Measurements from ENCODE around the gene TLE4. TPM values are rescaled to one million over a fixed set of nuclear protein-coding genes. Genes with fewer than 3 reads are reported as not detected.
"Not testable (repeated sequence)": the region's sequence is repeated elsewhere in the genome, so short reads cannot be mapped to it uniquely, and the experiment has no call there.

The TLE4 gene
- total and polyA plus RNA-seq, 2 of the 4 experiments (the other 2 are of a cell fraction) = 68.0 to 78.1 TPM

DNA sequence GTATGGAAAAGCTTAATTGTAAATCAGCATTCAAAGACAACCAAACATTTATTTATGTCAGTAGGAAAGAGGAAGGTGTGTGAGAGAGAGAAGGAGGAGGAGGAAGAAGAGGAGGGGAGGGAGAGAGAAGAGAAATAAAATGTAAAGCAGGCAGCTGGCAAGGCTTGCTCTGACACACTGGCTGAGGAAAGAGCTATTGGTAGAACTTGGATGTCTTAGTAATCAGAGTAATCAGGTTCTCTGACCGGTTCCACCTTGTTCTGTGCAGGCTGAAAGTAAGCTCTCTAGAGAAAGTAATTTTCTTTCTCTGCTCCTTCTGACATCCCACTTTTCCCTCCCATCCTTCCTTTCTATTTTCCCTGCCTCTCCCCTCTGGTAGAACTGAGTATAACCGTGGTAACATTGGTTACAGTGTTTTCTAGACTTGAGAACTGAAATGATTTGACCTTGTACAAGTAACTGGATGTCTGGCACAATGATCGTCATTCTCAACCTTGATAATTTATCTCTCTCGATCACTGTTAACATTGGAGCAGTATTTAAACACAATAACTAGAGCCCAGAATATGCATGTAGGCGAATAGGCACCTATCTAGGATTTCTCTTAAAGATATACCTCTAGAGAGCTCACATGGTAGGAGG lies 33.3 kb downstream of the TLE4 start:
- Histone ChIP-seq H3K4ac (ENCODE audit: low read depth, low read length) (no peak overlapping the region), H4K8ac (ENCODE audit: low read depth in 2 of 2, low read length in 2 of 2) (peak overlapping the region in 1 of 2 experiments; percentile 54; a peak in 1 of 4 replicates), H3K27ac (ENCODE audit: insufficient read depth, low read length) (no peak overlapping the region), H3K23ac (ENCODE audit: low read depth, low read length) (no peak overlapping the region), H3K4me2 (ENCODE audit: low read depth, low read length) (no peak overlapping the region), H3K14ac (replicated peaks; ENCODE audit: low read depth, low read length) (no peak overlapping the region), H2BK15ac (ENCODE audit: low read depth, low read length) (no peak overlapping the region), H2AFZ (replicated peaks; ENCODE audit: low read length, poor library complexity) (no peak overlapping the region), H3K79me1 (ENCODE audit: low read depth in 1 of 2, low read length in 2 of 2) (peaks cover 32 to 51% of the 10 kb centered on the region in 2 experiments), H3K4me1 (ENCODE audit: control insufficient read depth, insufficient read depth, low read length) (peaks cover 4% of the 10 kb centered on the region; the same call in 1 of the 2 replicates), H3K9ac (ENCODE audit: low read depth, low read length) (no peak overlapping the region), H3K9me3 (ENCODE audit: control insufficient read depth, insufficient read depth, low read length) (peaks cover 2% of the 10 kb centered on the region; the same call in 1 of the 2 replicates), H2BK5ac (ENCODE audit: low read depth, low read length, poor library complexity, severe bottlenecking) (no peak overlapping the region), H2BK120ac (ENCODE audit: low read depth, low read length) (no peak overlapping the region), H3K4me3 (ENCODE audit: insufficient read depth, low read depth, low read length) (no peak overlapping the region), H4K20me1 (ENCODE audit: insufficient read depth, low read length) (peaks cover 4% of the 10 kb centered on the region; the same call in 1 of the 2 replicates), H3K18ac (ENCODE audit: low read depth, low read length) (peak overlapping the region; percentile 29; the same call in 1 of the 2 replicates), H3K36me3 (ENCODE audit: control insufficient read depth, insufficient read depth, low read length) (peaks cover 2% of the 10 kb centered on the region), H2BK20ac (ENCODE audit: low read depth, low read length) (no peak overlapping the region), H3K9me1 (ENCODE audit: insufficient read depth, low read length) (peaks cover 14% of the 10 kb centered on the region), H3K27me3 (ENCODE audit: control insufficient read depth, insufficient read depth, low read length) (no peaks in the 10 kb centered on the region), H3K56ac (ENCODE audit: extremely low read depth, insufficient read depth, low read length) (no peak overlapping the region), H4K5ac (ENCODE audit: low read depth, low read length) (no peak overlapping the region), H4K91ac (ENCODE audit: insufficient read depth, low read depth, low read length) (no peak overlapping the region), H2AK9ac (replicated peaks; ENCODE audit: low read depth, low read length, poor library complexity) (no peak overlapping the region), H2AK5ac (ENCODE audit: low read depth, low read length) (no peak overlapping the region)
- ChIA-PET POLR2A (ENCODE audit: unreplicated experiment) (no interaction called here), CTCF (interaction anchor here (0.6 to 1.3 kb wide), 3 partner anchors 8 to 33 kb away, joined by 3 to 5 read pairs (median 3); no protein-coding TSS in a partner anchor)
- BruUV-seq (replicated peaks) = no TSS peak
- in situ Hi-C loops (cut with MboI; ENCODE audit: low sequenced_read_pairs) (no loop called here), dilution Hi-C loops (cut with HindIII; ENCODE audit: low sequenced_read_pairs, unreplicated experiment) (no loop called here), intact Hi-C loops (cut with micrococcal nuclease) (no loop called here)
- TF ChIP-seq RAD21 (IDR thresholded peaks at IDR 0.05; ENCODE audit: low read length) = no peak
- TF ChIP-seq RCOR1 (IDR thresholded peaks at IDR 0.05; ENCODE audit: insufficient replicate concordance, low read length) = no peak
- TF ChIP-seq NFE2L2 (IDR thresholded peaks at IDR 0.05; ENCODE audit: low read depth, low read length) = no peak
- DNase-seq = no peak
- WGBS, 2 experiments (ENCODE audit: extremely low coverage in 2 of 2, insufficient read length in 1 of 2) = no CpG with 5 or more reads among the region's 5 CpGs
- ATAC-seq (ENCODE audit: low read depth) = no peak

DNA sequence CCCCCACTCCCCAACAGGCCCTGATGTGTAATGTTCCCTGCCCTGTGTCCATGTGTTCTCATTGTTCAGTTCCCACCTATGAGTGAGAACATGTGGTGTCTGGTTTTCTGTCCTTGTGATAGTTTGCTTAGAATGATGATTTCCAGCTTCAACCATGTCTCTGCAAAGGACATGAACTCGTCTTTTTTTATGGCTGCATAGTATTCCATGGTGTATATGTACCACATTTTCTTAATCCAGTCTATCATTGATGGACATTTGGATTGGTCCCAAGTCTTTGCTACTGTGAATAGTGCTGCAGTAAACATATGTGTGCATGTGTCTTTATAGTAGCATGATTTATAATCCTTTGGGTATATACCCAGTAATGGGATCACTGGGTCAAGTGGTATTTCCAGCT lies 34.8 kb downstream of the TLE4 start:
- BruUV-seq (replicated peaks); intact Hi-C loops (cut with micrococcal nuclease): not testable (repeated sequence)
- no CpG with 5 or more reads among the region's 1 CpG for WGBS, 2 experiments (ENCODE audit: extremely low coverage in 2 of 2, insufficient read length in 1 of 2)

More for the DNA sequence above, 34.8 kb downstream of the TLE4 start:
- H3K9me3 ChIP-seq (ENCODE audit: control insufficient read depth, insufficient read depth, low read length); H3K27me3 ChIP-seq (ENCODE audit: control insufficient read depth, insufficient read depth, low read length); H3K4me2 ChIP-seq (ENCODE audit: low read depth, low read length); H3K4ac ChIP-seq (ENCODE audit: low read depth, low read length); H3K56ac ChIP-seq (ENCODE audit: extremely low read depth, insufficient read depth, low read length); dilution Hi-C loops (cut with HindIII; ENCODE audit: low sequenced_read_pairs, unreplicated experiment); DNase-seq; H3K23ac ChIP-seq (ENCODE audit: low read depth, low read length); H2BK120ac ChIP-seq (ENCODE audit: low read depth, low read length); in situ Hi-C loops (cut with MboI; ENCODE audit: low sequenced_read_pairs); POLR2A ChIA-PET (ENCODE audit: unreplicated experiment); H4K91ac ChIP-seq (ENCODE audit: insufficient read depth, low read depth, low read length); H2AK9ac ChIP-seq (replicated peaks; ENCODE audit: low read depth, low read length, poor library complexity); H3K4me1 ChIP-seq (ENCODE audit: control insufficient read depth, insufficient read depth, low read length); H4K20me1 ChIP-seq (ENCODE audit: insufficient read depth, low read length); H3K27ac ChIP-seq (ENCODE audit: insufficient read depth, low read length); H3K9ac ChIP-seq (ENCODE audit: low read depth, low read length); H4K5ac ChIP-seq (ENCODE audit: low read depth, low read length); ATAC-seq (ENCODE audit: low read depth); H3K36me3 ChIP-seq (ENCODE audit: control insufficient read depth, insufficient read depth, low read length); H4K8ac ChIP-seq (ENCODE audit: low read depth in 2 of 2, low read length in 2 of 2); H2BK5ac ChIP-seq (ENCODE audit: low read depth, low read length, poor library complexity, severe bottlenecking); H3K18ac ChIP-seq (ENCODE audit: low read depth, low read length); H2AFZ ChIP-seq (replicated peaks; ENCODE audit: low read length, poor library complexity); H2BK20ac ChIP-seq (ENCODE audit: low read depth, low read length); H3K14ac ChIP-seq (replicated peaks; ENCODE audit: low read depth, low read length); H2AK5ac ChIP-seq (ENCODE audit: low read depth, low read length); H3K4me3 ChIP-seq (ENCODE audit: insufficient read depth, low read depth, low read length); H2BK15ac ChIP-seq (ENCODE audit: low read depth, low read length): not testable (repeated sequence)
- CTCF ChIA-PET = interaction anchor here (0.7 to 0.8 kb wide), 3 partner anchors 28 to 1028 kb away, joined by 3 read pairs; no protein-coding TSS in a partner anchor
- H3K79me1 ChIP-seq (ENCODE audit: low read depth in 1 of 2, low read length in 2 of 2) = peaks cover 25 to 47% of the 10 kb centered on the region in 2 experiments; a peak in 3 of 4 replicates
- peaks cover 12% of the 10 kb centered on the region for H3K9me1 ChIP-seq (ENCODE audit: insufficient read depth, low read length)

Data from IMR-90 (cell line).